ENCODE data around the gene SLFN5.
A peak's percentile ranks its signal among the peaks of the same experiment; 100 is the strongest.
"Not testable (repeated sequence)": the region's sequence is repeated elsewhere in the genome, so short reads cannot be mapped to it uniquely, and the experiment has no call there.

The SLFN5 gene

GRCh38 chr17:35243561-35244340, 879 bp downstream of the SLFN5 start:
- peak; percentile 48 to 50 for DNase-seq

- peak; percentile 81 to 85 for DNase-seq
Observed at GRCh38 chr17:35244341-35245195, 1.7 kb downstream of the SLFN5 start.

GRCh38 chr17:35245196-35245486, 2.3 kb downstream of the SLFN5 start:
- no peak for DNase-seq

DNA sequence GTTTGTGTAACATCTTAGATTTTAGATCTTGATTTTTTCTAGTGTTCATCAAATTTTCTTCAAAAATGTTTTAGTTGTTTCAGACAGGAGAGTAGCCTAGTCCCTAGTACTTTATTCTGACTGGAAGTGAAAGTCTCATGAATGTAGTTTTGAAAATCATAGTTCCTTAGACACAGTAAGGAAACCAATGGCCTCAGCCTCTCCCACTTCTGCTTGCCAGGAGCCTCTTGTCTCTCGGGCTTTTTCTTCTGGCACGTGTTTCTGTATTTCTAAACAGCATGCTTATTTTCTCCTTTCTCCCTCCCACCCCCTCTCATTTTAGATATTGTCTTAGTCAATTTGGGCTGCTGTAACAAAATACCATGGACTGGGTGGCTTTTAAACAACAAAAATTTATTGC, 9.8 kb downstream of the SLFN5 start:
- DNase-seq: no peak

DNA sequence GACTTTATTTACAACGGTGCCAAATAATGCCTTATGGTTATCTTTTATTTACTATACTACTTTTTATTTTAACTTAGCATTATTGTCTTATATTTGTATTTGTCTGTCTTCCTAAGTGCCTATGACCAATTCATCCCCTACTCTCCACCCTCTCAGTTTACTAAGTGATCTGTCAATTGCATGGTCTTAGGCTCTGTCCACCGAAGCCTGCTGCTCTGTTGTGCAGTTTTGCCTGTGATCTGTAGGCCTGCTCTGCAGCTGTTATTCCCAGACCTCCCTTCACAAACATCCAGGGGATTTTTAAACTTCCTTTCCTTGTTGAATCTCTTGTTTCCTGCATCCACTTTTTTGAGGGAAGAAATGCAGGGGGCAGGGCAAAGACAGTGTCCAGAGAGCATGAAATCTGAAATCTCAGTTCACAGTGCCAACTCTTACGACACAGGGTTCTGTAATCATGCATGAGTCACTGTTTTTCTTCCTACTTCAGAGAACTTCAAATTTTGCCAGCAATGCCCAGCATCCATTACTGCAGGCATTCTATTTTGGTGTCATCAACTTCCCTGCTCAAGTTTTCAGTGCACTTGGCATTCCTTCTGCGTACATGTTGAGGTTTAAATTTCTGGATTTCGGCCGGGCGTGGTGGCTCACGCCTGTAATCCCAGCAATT, 11.4 kb downstream of the SLFN5 start:
- no peak for DNase-seq

DNA sequence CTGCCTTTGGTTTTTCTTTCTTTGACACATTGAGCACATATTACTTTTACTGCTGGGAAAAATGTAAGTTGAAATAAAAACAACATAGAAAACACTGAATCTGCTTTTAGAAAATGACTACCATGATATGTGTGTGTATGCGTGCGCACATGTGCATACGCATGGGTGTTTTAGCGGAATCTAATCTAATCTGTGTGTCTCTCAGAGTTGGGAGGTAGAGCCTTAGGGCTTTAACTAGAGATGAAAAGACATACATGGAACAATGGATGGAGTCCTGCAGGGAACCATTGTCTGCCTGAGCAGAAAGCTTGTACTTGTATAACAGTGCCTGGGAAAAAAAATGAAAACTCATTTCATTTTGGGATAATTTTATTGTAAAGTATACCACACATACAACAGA, 12.4 kb downstream of the SLFN5 start:
- no peak for DNase-seq

GRCh38 chr17:35256629-35257028, 13.8 kb downstream of the SLFN5 start:
- DNase-seq: no peak

DNA sequence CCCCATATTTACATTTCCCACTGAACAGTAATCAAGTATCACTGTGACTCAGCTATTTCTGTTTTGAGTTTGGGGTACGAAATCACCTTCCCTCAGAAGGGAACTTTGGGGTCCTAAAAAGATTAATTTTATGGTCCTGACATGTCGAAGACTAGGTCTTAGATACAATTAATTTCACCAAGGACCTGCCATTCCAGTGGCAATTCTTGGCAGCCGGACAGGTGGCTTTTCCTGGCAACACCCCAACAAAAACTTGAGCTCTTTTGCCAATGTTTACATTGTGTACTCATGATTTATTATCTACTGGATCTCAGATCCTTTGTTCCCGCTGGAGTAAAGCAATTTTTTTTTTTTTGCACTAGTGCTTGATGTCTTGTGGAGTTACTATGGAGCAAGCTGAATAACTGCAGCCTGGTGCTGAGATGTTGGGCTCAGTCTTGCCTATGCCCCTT, 14.4 kb downstream of the SLFN5 start:
- DNase-seq: no peak

DNA sequence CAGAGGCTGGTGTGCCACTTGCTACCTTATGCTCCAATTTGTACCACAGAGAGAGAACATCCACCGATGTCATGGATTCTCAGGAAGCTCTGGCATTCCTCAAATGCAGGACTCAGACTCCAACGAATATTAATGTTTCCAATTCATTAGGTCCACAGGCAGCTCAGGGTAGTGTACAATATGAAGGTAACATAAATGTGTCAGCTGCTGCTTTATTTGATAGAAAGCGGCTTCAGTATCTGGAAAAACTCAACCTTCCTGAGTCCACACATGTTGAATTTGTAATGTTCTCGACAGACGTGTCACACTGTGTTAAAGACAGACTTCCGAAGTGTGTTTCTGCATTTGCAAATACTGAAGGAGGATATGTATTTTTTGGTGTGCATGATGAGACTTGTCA, 16.1 kb downstream of the SLFN5 start:
- no peak for DNase-seq

DNA sequence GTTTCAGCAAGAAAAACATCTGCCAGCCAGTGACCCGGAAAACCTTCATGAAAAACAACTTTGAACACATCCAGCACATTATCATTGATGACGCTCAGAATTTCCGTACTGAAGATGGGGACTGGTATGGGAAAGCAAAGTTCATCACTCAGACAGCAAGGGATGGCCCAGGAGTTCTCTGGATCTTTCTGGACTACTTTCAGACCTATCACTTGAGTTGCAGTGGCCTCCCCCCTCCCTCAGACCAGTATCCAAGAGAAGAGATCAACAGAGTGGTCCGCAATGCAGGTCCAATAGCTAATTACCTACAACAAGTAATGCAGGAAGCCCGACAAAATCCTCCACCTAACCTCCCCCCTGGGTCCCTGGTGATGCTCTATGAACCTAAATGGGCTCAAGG, 22.2 kb downstream of the SLFN5 start:
- no peak for DNase-seq

GRCh38 chr17:35265566-35266141, 22.8 kb downstream of the SLFN5 start:
- no peak for DNase-seq

DNA sequence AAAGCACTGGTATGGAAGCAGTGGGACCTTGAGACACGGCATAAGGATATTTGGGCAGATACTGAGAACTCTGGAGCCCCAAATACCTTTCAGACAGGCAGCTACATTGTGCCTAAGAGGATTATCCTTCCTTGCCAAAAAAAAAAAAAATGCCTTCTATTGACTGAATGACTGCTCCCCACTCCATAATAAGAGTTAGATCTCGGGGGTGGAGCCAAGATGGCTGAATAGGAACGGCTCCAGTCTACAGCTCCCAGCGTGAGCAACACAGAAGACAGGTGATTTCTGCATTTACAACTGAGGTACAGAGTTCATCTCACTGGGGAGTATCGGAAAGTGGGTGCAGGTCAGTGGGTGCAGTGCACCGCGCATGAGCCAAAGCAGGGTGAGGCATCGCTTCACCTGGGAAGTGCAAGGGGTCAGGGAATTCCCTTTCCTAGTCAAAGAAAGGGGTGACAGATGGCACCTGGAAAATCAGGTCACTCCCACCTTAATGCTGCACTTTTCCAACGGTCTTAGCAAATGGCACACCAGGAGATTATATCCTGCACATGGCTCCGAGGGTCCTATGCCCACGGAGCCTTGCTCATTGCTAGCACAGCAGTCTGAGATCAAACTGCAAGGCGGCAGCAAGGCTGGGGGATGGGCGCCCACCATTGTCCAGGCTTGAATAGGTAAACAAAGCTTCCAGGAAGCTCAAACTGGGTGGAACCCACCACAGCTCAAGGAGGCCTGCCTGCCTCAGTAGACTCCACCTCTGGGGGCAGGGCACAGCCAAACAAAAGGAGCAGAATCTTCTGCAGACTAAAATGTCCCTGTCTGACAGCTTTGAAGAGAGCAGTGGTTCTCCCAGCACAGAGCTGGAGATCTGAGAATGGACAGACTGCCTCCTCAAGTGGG, 31.5 kb downstream of the SLFN5 start:
- not testable (repeated sequence) for DNase-seq

DNA sequence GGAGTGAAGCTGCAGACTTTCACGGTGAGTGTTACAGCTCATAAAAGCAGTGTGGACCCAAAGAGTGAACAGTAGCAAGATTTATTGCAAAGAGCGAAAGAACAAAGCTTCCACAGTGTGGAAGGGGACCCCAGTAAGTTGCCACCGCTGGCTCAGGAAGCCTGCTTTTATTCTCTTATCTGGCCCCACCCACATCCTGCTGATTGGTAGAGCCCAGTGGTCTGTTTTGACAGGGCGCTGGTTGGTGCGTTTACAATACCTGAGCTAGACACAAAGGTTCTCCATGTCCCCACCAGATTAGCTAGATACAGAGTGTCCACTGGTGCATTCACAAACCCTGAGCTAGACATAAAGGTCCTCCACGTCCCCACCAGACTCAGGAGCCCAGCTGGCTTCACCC, 35.6 kb downstream of the SLFN5 start:
- not testable (repeated sequence) for DNase-seq

GRCh38 chr17:35278876-35279275, 36.0 kb downstream of the SLFN5 start:
- not testable (repeated sequence) for DNase-seq

DNA sequence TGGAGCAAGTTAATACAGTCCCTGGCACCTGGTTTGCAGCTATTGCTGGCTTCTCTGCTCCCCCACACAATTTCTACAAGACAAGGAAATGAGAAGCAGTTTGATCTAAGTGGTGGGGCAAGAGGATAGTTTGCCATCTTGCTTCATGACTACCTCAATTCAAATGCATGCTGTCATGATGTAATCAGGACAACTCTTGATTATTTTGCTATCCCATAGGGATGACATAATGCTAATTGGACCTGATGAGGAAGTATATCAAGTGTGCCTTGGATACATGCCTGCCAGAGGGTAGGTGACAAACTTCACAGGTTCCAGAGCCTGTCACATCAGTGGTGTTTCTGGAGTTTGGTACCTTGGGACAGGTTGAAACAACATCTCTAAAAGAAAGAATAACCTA, 40.9 kb downstream of the SLFN5 start:
- DNase-seq: no peak

DNA sequence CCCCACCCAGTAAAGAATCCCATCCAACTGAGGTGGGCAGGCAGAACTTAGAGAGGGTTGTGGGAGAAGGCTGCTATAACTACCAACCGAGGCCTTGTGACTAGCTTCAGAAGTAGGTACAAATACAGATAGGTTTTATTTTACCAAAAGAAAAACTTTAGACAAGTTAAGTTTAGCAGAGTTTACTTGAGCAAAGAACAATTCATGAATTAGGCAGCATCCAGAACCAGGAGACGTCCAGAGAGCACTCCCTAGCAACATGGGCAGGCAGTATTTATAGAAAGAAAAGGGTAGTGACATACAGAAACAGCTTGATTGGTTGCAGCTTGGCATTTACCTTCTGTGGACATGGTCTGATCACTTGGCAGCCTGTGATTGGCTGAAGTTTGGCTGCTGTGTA, 42.1 kb downstream of the SLFN5 start:
- no peak for DNase-seq

DNA sequence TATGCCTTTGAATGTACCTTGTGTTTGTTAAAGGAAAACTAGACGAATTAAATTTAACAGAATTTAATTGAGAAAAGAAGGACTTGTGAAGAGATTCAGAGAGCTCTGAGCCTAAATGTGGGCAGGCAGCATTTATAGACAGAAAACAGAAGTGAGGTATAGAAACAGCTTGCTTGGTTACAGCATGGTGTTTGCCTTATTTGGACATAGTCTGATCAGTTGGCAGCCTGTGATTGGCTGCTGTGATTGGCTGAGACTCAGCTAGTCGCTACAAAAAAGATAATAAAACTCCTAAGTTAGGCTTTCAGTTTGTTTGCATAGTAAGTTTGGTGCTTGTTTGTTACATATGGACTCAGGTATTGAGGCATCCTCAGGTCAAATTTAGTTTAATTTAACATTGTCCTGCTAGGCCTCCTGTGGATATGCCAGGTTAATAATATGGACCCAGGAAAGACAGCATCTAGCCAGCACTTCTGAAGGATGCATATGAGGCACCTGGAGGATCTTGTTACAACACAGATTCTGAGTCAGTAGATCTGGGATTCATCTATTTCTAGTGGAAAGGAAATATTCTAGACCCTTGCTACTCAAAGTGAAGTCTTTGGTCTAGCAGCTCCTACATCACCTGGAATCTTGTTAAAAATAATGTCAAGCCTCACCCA, 43.4 kb downstream of the SLFN5 start:
- DNase-seq: no peak

GRCh38 chr17:35287286-35287811, 44.5 kb downstream of the SLFN5 start:
- no peak for DNase-seq

DNA sequence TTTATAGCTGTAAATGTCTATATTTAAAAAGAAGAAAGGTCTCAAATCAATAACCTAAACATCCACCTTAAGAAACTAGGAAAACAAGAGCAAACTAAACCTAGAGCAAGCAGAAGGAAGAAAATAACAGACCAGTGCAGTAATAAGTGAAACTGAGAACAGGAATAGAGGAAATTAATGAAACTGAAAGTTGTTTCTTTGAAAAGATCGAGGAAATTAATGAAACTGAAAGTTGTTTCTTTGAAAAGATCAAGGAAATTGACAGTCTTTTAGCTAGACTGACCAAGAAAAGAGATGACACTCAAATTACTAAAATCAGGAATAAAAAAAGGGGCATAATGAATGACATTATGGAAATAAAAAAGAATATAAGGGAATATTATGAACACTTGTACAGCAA, 46.4 kb downstream of the SLFN5 start:
- DNase-seq: no peak

GRCh38 chr17:35291802-35292201, 48.9 kb downstream of the SLFN5 start:
- no peak for DNase-seq

DNA sequence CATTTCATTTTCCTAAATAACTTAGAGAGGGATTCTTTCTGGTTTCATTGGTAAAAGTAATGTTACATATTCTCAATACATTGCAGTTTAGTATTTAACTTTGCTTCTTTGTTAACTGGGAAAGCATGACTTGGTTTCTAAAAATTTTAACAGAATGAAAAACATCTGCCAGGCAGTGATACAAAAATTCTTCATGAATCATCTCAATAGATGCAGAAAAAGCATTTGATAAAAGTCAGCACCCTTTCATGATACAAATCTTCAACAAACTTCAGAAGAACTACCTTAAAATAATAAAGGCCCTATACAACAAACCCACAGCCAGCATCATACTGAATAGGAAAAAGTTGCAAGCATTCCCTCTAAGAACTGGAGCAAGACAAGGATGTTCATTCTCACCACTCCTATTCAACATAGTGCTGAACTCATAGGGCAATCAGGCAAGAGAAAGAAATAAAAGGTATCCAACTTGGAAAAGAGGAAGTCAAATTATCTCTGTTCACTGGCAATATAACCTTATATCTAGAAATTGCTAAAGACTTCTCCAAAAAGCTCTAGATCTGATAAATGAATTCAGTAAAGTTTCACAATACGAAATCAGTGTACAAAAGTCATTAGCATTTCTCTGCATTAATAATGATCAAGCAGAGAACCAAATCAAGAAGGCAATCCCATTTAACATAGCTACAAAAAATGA, 50.4 kb downstream of the SLFN5 start:
- DNase-seq: no peak

All from activated CD4-positive, alpha-beta T cell treated with anti-CD3 and anti-CD28 coated beads, Interleukin-2, amount 50 U/mL, for 4 hours (primary cell).